ENCODE data around the gene FRMD4A.

The FRMD4A gene

DNA sequence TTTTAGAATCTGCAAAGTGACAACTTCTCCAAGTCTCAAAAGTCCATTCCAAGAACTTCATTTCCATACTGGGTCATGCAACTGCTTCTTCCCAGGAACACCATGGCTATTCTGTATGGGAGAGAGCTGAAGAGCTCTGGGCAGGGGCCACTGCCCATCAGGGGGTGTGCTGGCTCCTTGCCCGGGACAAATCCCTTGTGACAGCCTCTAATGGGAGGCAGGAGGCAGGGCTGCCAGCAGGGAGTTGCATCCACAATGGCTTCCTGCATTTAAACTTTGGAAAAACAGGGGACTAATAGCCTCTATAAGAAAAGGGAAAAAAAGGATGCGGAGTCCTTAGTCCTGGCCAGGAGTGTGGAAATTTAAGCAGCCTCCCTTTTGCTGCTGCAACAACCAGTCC, 18.4 kb upstream of the FRMD4A start:
- POLR2A ChIA-PET, result no interaction called here
- TF ChIP-seq FOXA1 (IDR thresholded peaks at IDR 0.05) (no peak), FOXK2 (IDR thresholded peaks at IDR 0.05) (no peak), NFRKB (IDR thresholded peaks at IDR 0.05) (no peak)
- DNase-seq (ENCODE audit: extremely low spot score), result no peak
- CTCF ChIA-PET, result no interaction called here

DNA sequence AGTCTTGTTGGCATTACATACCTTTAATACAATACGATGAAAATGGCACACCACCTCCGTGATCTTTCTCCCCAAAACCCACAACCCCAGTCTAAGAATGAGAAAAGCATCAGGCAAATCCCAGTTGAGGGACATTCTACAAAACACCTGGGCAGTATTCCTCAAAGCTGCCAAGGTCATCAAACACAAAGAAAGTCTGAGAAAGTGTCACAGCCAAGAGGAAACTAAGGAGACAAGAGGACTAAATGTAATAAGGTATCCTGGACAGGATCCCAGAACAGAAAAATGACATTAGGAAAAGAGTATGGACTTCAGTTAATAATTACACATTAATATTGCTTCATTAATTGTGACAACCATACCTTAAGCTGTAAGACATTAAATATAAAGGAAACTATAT, 14.5 kb upstream of the FRMD4A start:
- CTCF ChIA-PET, result no interaction called here
- POLR2A ChIA-PET, result no interaction called here
- no peak for TF ChIP-seq L3MBTL2 (conservative IDR thresholded peaks at IDR 0.05)
- no peak for TF ChIP-seq HDGF (IDR thresholded peaks at IDR 0.05; ENCODE audit: borderline replicate concordance)
- no peak for TF ChIP-seq LEF1 (IDR thresholded peaks at IDR 0.05; ENCODE audit: borderline replicate concordance)
- TF ChIP-seq SUZ12 (IDR thresholded peaks at IDR 0.05), result no peak
- no peak for TF ChIP-seq FOXK2 (IDR thresholded peaks at IDR 0.05)
- TF ChIP-seq CTBP1 (IDR thresholded peaks at IDR 0.05; ENCODE audit: borderline replicate concordance), result no peak
- TF ChIP-seq ARNT (IDR thresholded peaks at IDR 0.05), result no peak
- TF ChIP-seq, protein P1, sequence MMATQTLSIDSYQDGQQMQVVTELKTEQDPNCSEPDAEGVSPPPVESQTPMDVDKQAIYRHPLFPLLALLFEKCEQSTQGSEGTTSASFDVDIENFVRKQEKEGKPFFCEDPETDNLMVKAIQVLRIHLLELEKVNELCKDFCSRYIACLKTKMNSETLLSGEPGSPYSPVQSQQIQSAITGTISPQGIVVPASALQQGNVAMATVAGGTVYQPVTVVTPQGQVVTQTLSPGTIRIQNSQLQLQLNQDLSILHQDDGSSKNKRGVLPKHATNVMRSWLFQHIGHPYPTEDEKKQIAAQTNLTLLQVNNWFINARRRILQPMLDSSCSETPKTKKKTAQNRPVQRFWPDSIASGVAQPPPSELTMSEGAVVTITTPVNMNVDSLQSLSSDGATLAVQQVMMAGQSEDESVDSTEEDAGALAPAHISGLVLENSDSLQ (IDR thresholded peaks at IDR 0.05), result no peak
- no peak for TF ChIP-seq ELF4 (IDR thresholded peaks at IDR 0.05)
- no peak for TF ChIP-seq FOXM1 (IDR thresholded peaks at IDR 0.05; ENCODE audit: borderline replicate concordance)
- TF ChIP-seq SP1 (IDR thresholded peaks at IDR 0.05), result no peak
- no peak for TF ChIP-seq ZNF384 (IDR thresholded peaks at IDR 0.05)
- no peak for DNase-seq (ENCODE audit: extremely low spot score)

DNA sequence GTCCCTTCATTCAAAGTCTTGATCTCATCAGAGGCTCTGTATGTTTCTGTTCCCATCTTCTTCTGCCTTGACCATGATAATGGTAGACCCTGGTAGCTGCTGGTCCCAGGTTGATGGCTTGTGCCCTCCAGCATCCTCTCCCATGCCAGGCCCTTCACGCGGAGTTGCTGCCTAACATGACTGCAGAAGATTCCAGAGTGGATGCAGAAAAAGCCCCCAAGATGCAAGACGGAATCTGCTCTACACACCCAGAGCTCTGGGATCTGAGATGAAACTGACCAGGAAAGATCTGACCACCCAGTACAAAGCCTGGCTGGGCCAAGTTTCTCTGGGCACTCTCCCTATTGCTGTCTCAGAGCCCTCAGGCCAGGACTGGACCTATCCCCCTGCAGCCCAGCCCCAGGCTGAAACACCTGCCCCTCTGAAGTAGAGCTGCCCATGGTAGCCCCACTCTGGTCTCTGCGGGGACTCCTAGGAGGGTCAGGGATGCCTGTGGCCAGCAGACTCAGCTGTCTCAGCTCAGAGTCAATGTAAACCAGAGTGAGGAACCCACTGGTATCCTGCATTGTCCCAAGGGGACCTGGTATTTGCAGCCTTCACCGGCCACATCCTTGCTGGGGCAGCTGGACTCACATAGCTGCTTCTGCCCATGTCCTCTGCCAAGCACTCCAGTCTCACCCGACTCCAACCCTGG, 9.5 kb upstream of the FRMD4A start:
- no peak for TF ChIP-seq ZNF384 (IDR thresholded peaks at IDR 0.05)
- TF ChIP-seq TARDBP (IDR thresholded peaks at IDR 0.05), result no peak
- no peak for TF ChIP-seq NFRKB (IDR thresholded peaks at IDR 0.05)
- no peak for TF ChIP-seq FOXA1 (IDR thresholded peaks at IDR 0.05)
- no peak for TF ChIP-seq SUZ12 (IDR thresholded peaks at IDR 0.05)
- TF ChIP-seq, protein P1 (IDR thresholded peaks at IDR 0.05), result no peak
- TF ChIP-seq BHLHE40 (IDR thresholded peaks at IDR 0.05; ENCODE audit: borderline replicate concordance), result no peak
- TF ChIP-seq L3MBTL2 (conservative IDR thresholded peaks at IDR 0.05), result no peak
- TF ChIP-seq CTBP1 (IDR thresholded peaks at IDR 0.05; ENCODE audit: borderline replicate concordance), result no peak
- TF ChIP-seq LEF1 (IDR thresholded peaks at IDR 0.05; ENCODE audit: borderline replicate concordance), result no peak
- no peak for TF ChIP-seq ARNT (IDR thresholded peaks at IDR 0.05)
- TF ChIP-seq FOXM1 (IDR thresholded peaks at IDR 0.05; ENCODE audit: borderline replicate concordance), result no peak
- no peak for TF ChIP-seq HDGF (IDR thresholded peaks at IDR 0.05; ENCODE audit: borderline replicate concordance)
- TF ChIP-seq ELF4 (IDR thresholded peaks at IDR 0.05), result no peak
- no peak for TF ChIP-seq FOXK2 (IDR thresholded peaks at IDR 0.05)
- POLR2A ChIA-PET, result no interaction called here

DNA sequence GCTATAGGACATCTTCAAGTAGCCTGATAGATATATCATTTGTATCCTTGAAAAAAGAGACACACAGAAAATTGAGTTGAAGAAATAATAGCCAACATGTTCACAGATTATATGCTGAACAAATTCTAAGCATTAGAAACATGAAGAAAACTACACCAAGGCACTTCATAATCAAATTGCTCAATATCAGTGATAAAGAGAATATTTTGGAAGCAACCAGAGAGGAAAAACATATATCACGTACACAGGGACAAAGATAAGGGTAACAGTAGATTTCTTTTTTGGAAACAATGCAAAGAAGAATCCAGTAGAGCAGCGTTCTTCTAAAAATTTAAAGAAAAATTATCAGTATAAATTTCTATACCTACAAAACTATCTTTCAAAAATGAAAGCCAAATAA, 6.0 kb upstream of the FRMD4A start:
- ChIA-PET CTCF (no interaction called here), POLR2A (no interaction called here)
- no peak for DNase-seq (ENCODE audit: extremely low spot score)
- TF ChIP-seq SP1 (IDR thresholded peaks at IDR 0.05), result no peak
- no peak for TF ChIP-seq ELF4 (IDR thresholded peaks at IDR 0.05)
- TF ChIP-seq FOXK2 (IDR thresholded peaks at IDR 0.05), result no peak
- TF ChIP-seq BHLHE40 (IDR thresholded peaks at IDR 0.05; ENCODE audit: borderline replicate concordance), result no peak
- no peak for TF ChIP-seq ZNF384 (IDR thresholded peaks at IDR 0.05)
- no peak for TF ChIP-seq NFRKB (IDR thresholded peaks at IDR 0.05)
- TF ChIP-seq, protein P1 (IDR thresholded peaks at IDR 0.05), result no peak
- no peak for TF ChIP-seq FOXA1 (IDR thresholded peaks at IDR 0.05)

More for the DNA sequence above, 9.5 kb upstream of the FRMD4A start:
- DNase-seq (ENCODE audit: extremely low spot score), result no peak
- CTCF ChIA-PET, result no interaction called here

DNA sequence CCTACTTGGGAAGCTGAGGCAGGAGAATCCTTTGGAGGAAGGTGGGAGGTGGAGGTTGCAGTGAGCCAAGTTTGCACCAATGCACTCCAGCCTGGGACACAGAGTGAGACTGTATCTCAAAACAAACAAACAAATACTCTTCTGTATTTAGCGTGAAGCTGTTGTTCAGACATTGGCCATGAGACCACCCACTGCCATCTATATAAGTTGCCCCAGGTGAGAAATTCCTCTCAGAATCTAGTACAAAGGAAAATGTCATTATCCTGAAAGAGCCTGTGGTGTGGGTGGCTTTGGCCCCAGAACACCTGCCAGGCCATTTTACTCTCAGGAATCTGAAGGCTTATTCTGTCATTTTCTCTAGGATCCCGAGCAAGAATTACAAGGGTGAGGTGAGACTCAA, 4.0 kb upstream of the FRMD4A start:
- CTCF ChIA-PET, result interaction anchor here (0.9 kb wide), 1 partner anchor 134 kb away, joined by 3 read pairs; no protein-coding TSS in a partner anchor
- POLR2A ChIA-PET, result no interaction called here
- no peak for DNase-seq (ENCODE audit: extremely low spot score)
- TF ChIP-seq FOXM1 (IDR thresholded peaks at IDR 0.05; ENCODE audit: borderline replicate concordance) (no peak), NFRKB (IDR thresholded peaks at IDR 0.05) (no peak), SP1 (IDR thresholded peaks at IDR 0.05) (no peak), ARNT (IDR thresholded peaks at IDR 0.05) (no peak), FOXK2 (IDR thresholded peaks at IDR 0.05) (no peak), TARDBP (IDR thresholded peaks at IDR 0.05) (no peak), HDGF (IDR thresholded peaks at IDR 0.05; ENCODE audit: borderline replicate concordance) (no peak), LEF1 (IDR thresholded peaks at IDR 0.05; ENCODE audit: borderline replicate concordance) (no peak), ELF4 (IDR thresholded peaks at IDR 0.05) (no peak), SUZ12 (IDR thresholded peaks at IDR 0.05) (no peak), ZNF384 (IDR thresholded peaks at IDR 0.05) (no peak), CTBP1 (IDR thresholded peaks at IDR 0.05; ENCODE audit: borderline replicate concordance) (no peak), BHLHE40 (IDR thresholded peaks at IDR 0.05; ENCODE audit: borderline replicate concordance) (no peak), FOXA1 (IDR thresholded peaks at IDR 0.05) (no peak), L3MBTL2 (conservative IDR thresholded peaks at IDR 0.05) (no peak)
- TF ChIP-seq, protein P1 (IDR thresholded peaks at IDR 0.05), result no peak

DNA sequence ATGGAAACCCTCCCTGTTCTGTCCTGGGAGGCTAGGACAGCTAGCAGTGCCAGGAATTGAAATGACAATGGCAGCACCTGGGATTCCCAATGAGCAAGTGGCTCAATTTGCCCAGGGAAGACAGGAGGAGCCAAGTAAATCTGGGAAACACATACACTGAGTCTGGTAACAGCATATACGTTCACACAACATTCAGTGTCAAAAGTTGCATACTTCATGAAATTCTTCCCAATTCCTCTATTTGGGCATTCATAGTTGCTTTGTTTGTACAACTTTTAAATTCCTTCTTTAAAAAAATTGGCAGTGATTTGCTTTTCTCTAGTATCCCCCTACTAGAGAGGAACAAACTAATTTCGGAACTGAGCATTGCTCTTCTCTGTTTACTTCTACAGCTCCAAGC, 2.9 kb upstream of the FRMD4A start:
- ChIA-PET CTCF (no interaction called here), POLR2A (no interaction called here)
- TF ChIP-seq L3MBTL2 (conservative IDR thresholded peaks at IDR 0.05), result no peak
- TF ChIP-seq ZNF384 (IDR thresholded peaks at IDR 0.05), result no peak
- no peak for DNase-seq (ENCODE audit: extremely low spot score)
